Fibroblast of skin of left quadriceps (primary cell): ENCODE measurements around the gene UBB.

Experiments
- DNase-seq, 2 experiments: peaks; one replicate each; pipeline ENCODE4 v3.0.0-alpha.2; 2013; ENCODE audit warnings: low read depth in 2 of 2

The UBB gene

GRCh38 chr17:16417896-16418684 is 37.2 kb downstream of the UBB start:
- no peak for DNase-seq

GRCh38 chr17:16418685-16419068 is 37.8 kb downstream of the UBB start:
- DNase-seq = no peak

GRCh38 chr17:16419074-16419928 is 38.4 kb downstream of the UBB start:
- DNase-seq = peak; percentile 57 to 62

GRCh38 chr17:16419929-16420271 is 39.0 kb downstream of the UBB start:
- DNase-seq = peak; percentile 44 to 53

- no peak for DNase-seq
Observed at GRCh38 chr17:16422416-16422815, 41.5 kb downstream of the UBB start.

GRCh38 chr17:16423226-16423872 is 42.5 kb downstream of the UBB start:
- DNase-seq = no peak

GRCh38 chr17:16425202-16425601 is 44.3 kb downstream of the UBB start:
- no peak for DNase-seq

- no peak for DNase-seq
Observed at GRCh38 chr17:16425698-16426659, 45.1 kb downstream of the UBB start.

GRCh38 chr17:16427020-16427419 is 46.1 kb downstream of the UBB start:
- DNase-seq = no peak

GRCh38 chr17:16428098-16428882 is 47.4 kb downstream of the UBB start:
- peak; percentile 41 to 51 for DNase-seq

GRCh38 chr17:16429083-16429482 is 48.2 kb downstream of the UBB start:
- no peak for DNase-seq

- no peak for DNase-seq
Observed at GRCh38 chr17:16430650-16431049, 49.8 kb downstream of the UBB start.

GRCh38 chr17:16432017-16432416 is 51.1 kb downstream of the UBB start:
- DNase-seq = no peak
